VCaP (cell line): ENCODE results near the gene GAGE12J.
"Not testable (repeated sequence)": the region's sequence is repeated elsewhere in the genome, so short reads cannot be mapped to it uniquely, and the experiment has no call there.

ENCODE experiments used
- H3K27ac ChIP-seq: fragments of 450-650 bp; 2 replicates; pipeline ENCODE4 v1.5.1; 2017
- CTCF ChIP-seq: fragments of 450-650 bp; conservative IDR thresholded peaks from 2 replicates; pipeline ENCODE4 v1.5.1; 2017; ENCODE audit warnings: mild to moderate bottlenecking, moderate library complexity

The GAGE12J gene

GRCh38 chrX:49321737-49322136 lies at the start of gene GAGE12J:
Gene GAGE12J, plus strand, starts transcription at chrX:49322037. Its CDS starts 1,157 bp downstream, at chrX:49323194.
- H3K27ac ChIP-seq, result not testable (repeated sequence)

- TF ChIP-seq CTCF, result no peak
- H3K27ac ChIP-seq, result no peak overlapping the region
Observed at GRCh38 chrX:49272421-49272820, 49.4 kb upstream of the GAGE12J start.

GRCh38 chrX:49273181-49273727 lies 48.6 kb upstream of the GAGE12J start:
- TF ChIP-seq CTCF, result no peak
- no peak overlapping the region for H3K27ac ChIP-seq

GRCh38 chrX:49276207-49276606 lies 45.6 kb upstream of the GAGE12J start:
- TF ChIP-seq CTCF, result no peak
- no peak overlapping the region for H3K27ac ChIP-seq

- TF ChIP-seq CTCF, result no peak
- H3K27ac ChIP-seq, result no peak overlapping the region
Observed at GRCh38 chrX:49276671-49277534, 44.9 kb upstream of the GAGE12J start.

- H3K27ac ChIP-seq, result no peak overlapping the region
- TF ChIP-seq CTCF, result no peak
Observed at GRCh38 chrX:49277535-49277830, 44.4 kb upstream of the GAGE12J start.

- no peak for TF ChIP-seq CTCF
- no peak overlapping the region for H3K27ac ChIP-seq
Observed at GRCh38 chrX:49278081-49278480, 43.8 kb upstream of the GAGE12J start.

GRCh38 chrX:49282647-49283011 lies 39.2 kb upstream of the GAGE12J start:
- peak; percentile 24; the same call in 1 of the 2 replicates for TF ChIP-seq CTCF
- no peak overlapping the region for H3K27ac ChIP-seq
